ENCODE data around the gene TSR1. TPM values are rescaled to one million over a fixed set of nuclear protein-coding genes. Genes with fewer than 3 reads are reported as not detected.

Gene TSR1
- polyA plus RNA-seq, 1 of the 3 experiments (the other 2 are of a cell fraction): 26.7 TPM

GRCh38 chr17:2335726-2336214, 487 bp downstream of the TSR1 start:
- H3K79me2 ChIP-seq (ENCODE audit: insufficient read depth): peaks cover 78% of the 10 kb centered on the region
- POLR2A ChIA-PET: interaction anchor here (1.0 to 2.6 kb wide), 11 partner anchors 9 to 66 kb away, joined by 3 to 16 read pairs (median 5); partner anchors contain the start of genes SMG6 and SRR
- peak; percentile 40 for DNase-seq

GRCh38 chr17:2331303-2331702, 5.0 kb downstream of the TSR1 start:
- Histone ChIP-seq H3K27me3 (ENCODE audit: insufficient read depth) (no peaks in the 10 kb centered on the region), H3K4me3 (ENCODE audit: low read depth in 2 of 2, low read length in 1 of 2) (no peak overlapping the region), H3K27ac (ENCODE audit: low read depth in 2 of 2, low read length in 1 of 2) (no peak overlapping the region), H3K9me3 (no peaks in the 10 kb centered on the region), H2AFZ (ENCODE audit: low read depth) (no peak overlapping the region), H3K9ac (no peak overlapping the region), H4K20me1 (ENCODE audit: insufficient read depth) (no peaks in the 10 kb centered on the region), H3K36me3 (replicated peaks in 1 of 2; ENCODE audit: control insufficient read depth in 1 of 2, insufficient read depth in 2 of 2, low read length in 1 of 2) (peaks cover 64 to 82% of the 10 kb centered on the region in 2 experiments), H3F3A (replicated peaks; ENCODE audit: insufficient read depth) (peaks cover 11% of the 10 kb centered on the region), H3K4me2 (no peak overlapping the region), H3K9me2 (no peaks in the 10 kb centered on the region), H3K4me1 (ENCODE audit: control insufficient read depth in 1 of 2, insufficient read depth in 2 of 2, low read depth in 1 of 2, low read length in 1 of 2) (peaks cover 6 to 13% of the 10 kb centered on the region in 2 experiments; a peak in 3 of 4 replicates), H3K79me2 (ENCODE audit: insufficient read depth) (peaks cover 81% of the 10 kb centered on the region)
- DNase-seq: no peak
- TF ChIP-seq RFX5 (IDR thresholded peaks at IDR 0.05; ENCODE audit: low read length) (no peak), YY1 (IDR thresholded peaks at IDR 0.05; ENCODE audit: low read depth) (no peak), SMC3 (IDR thresholded peaks at IDR 0.05; ENCODE audit: low read depth, low read length) (no peak), CTCF (IDR thresholded peaks at IDR 0.05) (no peak), FOXJ3 (CRISPR knock-in tag; IDR thresholded peaks at IDR 0.05) (no peak), IRF3 (IDR thresholded peaks at IDR 0.05; ENCODE audit: low read depth, low read length) (no peak), MXI1 (IDR thresholded peaks at IDR 0.05; ENCODE audit: low read depth, low read length) (no peak)
- 88% methylated on average over 3 of the region's 3 CpGs for WGBS (ENCODE audit: low lambda C conversion rate)
- CTCF ChIA-PET: interaction anchor here (0.7 to 1.7 kb wide), 4 partner anchors 21 to 85 kb away, joined by 3 to 5 read pairs (median 4); partner anchors contain the start of genes SMG6 and SRR
- POLR2A ChIA-PET: interaction anchor here (0.6 kb wide), 1 partner anchor 11 kb away, joined by 3 read pairs; no protein-coding TSS in a partner anchor

More at GRCh38 chr17:2335726-2336214, 487 bp downstream of the TSR1 start:
- Histone ChIP-seq H3K27me3 (ENCODE audit: insufficient read depth) (no peaks in the 10 kb centered on the region), H4K20me1 (ENCODE audit: insufficient read depth) (peaks cover 5% of the 10 kb centered on the region; the same call in 1 of the 2 replicates), H3F3A (replicated peaks; ENCODE audit: insufficient read depth) (peaks cover 4% of the 10 kb centered on the region), H3K4me1 (ENCODE audit: control insufficient read depth in 1 of 2, insufficient read depth in 2 of 2, low read depth in 1 of 2, low read length in 1 of 2) (peaks cover 6 to 17% of the 10 kb centered on the region in 2 experiments; a peak in 3 of 4 replicates), H3K4me2 (peak overlapping the region; percentile 93), H2AFZ (ENCODE audit: low read depth) (peak overlapping the region; percentile 69), H3K9me2 (no peaks in the 10 kb centered on the region), H3K27ac (ENCODE audit: low read depth in 2 of 2, low read length in 1 of 2) (peak overlapping the region; percentile 80 to 82), H3K9ac (peak overlapping the region; percentile 97), H3K4me3 (ENCODE audit: low read depth in 2 of 2, low read length in 1 of 2) (peak overlapping the region; percentile 98 to 99), H3K36me3 (replicated peaks in 1 of 2; ENCODE audit: control insufficient read depth in 1 of 2, insufficient read depth in 2 of 2, low read length in 1 of 2) (peaks cover 44 to 46% of the 10 kb centered on the region in 2 experiments), H3K9me3 (no peaks in the 10 kb centered on the region)
- no peak for TF ChIP-seq FOXJ3 (CRISPR knock-in tag; IDR thresholded peaks at IDR 0.05)
- TF ChIP-seq TAF1 (IDR thresholded peaks at IDR 0.05; ENCODE audit: borderline replicate concordance, low read depth, low read length): no peak
- CTCF ChIA-PET: interaction anchor here (0.6 to 3.2 kb wide), 8 partner anchors 9 to 80 kb away, joined by 3 to 14 read pairs (median 4); no protein-coding TSS in a partner anchor
- 0% methylated on average over 17 of the region's 17 CpGs for WGBS (ENCODE audit: low lambda C conversion rate)

All from SK-N-SH (cell line).